ENCODE results near the gene DMTF1. TPM values are rescaled to one million over a fixed set of nuclear protein-coding genes. Genes with fewer than 3 reads are reported as not detected.
A peak's percentile ranks its signal among the peaks of the same experiment; 100 is the strongest.

DMTF1 gene, protein sequence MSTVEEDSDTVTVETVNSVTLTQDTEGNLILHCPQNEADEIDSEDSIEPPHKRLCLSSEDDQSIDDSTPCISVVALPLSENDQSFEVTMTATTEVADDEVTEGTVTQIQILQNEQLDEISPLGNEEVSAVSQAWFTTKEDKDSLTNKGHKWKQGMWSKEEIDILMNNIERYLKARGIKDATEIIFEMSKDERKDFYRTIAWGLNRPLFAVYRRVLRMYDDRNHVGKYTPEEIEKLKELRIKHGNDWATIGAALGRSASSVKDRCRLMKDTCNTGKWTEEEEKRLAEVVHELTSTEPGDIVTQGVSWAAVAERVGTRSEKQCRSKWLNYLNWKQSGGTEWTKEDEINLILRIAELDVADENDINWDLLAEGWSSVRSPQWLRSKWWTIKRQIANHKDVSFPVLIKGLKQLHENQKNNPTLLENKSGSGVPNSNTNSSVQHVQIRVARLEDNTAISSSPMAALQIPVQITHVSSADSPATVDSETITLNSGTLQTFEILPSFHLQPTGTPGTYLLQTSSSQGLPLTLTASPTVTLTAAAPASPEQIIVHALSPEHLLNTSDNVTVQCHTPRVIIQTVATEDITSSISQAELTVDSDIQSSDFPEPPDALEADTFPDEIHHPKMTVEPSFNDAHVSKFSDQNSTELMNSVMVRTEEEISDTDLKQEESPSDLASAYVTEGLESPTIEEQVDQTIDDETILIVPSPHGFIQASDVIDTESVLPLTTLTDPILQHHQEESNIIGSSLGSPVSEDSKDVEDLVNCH
- 113 and 117 TPM in 2 replicates for total RNA-seq
- long read RNA-seq, transcript DMTF1-201 (18 exons, 3,801 nt), result major isoform, 11 of 70 reads
- long read RNA-seq, partial matches to known transcripts, result 32 of 70 reads
- long read RNA-seq, other reads (novel, unspliced or antisense), result 25 of 70 reads

DNA sequence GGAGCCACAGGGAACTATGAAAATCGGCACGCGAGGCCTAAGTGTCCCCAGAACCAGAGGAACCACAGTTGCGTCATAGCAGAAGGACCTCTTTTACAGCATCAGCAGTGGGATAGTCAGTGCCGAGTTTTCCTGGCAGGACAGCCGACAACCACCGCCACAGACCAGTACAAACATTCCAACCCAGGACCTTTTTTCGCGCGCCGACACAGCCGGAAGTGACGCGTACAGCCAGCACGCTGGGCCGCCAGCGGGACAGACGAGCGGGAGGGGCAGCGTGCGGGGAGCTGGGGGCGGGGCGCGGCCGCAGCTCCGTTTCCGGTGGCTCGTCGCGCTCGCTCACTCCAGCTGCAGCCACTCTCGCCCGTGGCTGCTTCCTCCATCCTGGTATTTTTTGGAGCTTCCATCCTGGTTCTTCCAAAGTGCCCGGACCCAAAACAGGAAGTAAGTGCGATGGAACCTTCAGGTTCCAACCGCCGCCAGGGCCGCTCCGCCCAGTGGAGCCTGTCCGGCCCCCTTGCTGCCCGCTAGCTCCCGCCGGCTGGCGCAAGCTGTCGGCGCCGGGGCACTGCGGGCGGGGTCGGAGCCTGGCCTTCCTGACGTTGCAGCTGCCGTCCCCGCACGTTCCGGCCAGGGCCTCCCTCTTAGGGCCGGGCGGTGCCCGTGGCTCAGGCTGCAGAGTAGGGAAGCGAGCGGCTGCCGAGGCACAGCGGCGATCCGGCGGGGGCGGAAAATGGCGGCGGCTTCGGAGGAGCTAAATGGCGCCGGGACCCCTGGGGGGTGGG lies at the start of gene DMTF1:
TSS of gene DMTF1 (plus strand) at position 342 of the 785 bp plus-strand sequence. CDS start 12,489 bp downstream, outside the sequence.
- Mint-ChIP-seq H3K9me3 (no peaks in the 10 kb centered on the region), H3K4me3 (peak within 1 kb of the TSS; percentile 98), H3K27me3 (ENCODE audit: low read depth) (no peaks in the 10 kb centered on the region), H3K4me1 (peaks cover 41% of the 10 kb centered on the region), H3K27ac (ENCODE audit: unreplicated experiment) (peak within 1 kb of the TSS; percentile 99), H3K36me3 (ENCODE audit: low read depth) (no peaks in the 10 kb centered on the region)
- TF ChIP-seq, protein P1, sequence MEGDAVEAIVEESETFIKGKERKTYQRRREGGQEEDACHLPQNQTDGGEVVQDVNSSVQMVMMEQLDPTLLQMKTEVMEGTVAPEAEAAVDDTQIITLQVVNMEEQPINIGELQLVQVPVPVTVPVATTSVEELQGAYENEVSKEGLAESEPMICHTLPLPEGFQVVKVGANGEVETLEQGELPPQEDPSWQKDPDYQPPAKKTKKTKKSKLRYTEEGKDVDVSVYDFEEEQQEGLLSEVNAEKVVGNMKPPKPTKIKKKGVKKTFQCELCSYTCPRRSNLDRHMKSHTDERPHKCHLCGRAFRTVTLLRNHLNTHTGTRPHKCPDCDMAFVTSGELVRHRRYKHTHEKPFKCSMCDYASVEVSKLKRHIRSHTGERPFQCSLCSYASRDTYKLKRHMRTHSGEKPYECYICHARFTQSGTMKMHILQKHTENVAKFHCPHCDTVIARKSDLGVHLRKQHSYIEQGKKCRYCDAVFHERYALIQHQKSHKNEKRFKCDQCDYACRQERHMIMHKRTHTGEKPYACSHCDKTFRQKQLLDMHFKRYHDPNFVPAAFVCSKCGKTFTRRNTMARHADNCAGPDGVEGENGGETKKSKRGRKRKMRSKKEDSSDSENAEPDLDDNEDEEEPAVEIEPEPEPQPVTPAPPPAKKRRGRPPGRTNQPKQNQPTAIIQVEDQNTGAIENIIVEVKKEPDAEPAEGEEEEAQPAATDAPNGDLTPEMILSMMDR (conservative IDR thresholded peaks at IDR 0.05), result no peak
- peak; percentile 83 for DNase-seq (ENCODE audit: low read depth, low spot score)

DNA sequence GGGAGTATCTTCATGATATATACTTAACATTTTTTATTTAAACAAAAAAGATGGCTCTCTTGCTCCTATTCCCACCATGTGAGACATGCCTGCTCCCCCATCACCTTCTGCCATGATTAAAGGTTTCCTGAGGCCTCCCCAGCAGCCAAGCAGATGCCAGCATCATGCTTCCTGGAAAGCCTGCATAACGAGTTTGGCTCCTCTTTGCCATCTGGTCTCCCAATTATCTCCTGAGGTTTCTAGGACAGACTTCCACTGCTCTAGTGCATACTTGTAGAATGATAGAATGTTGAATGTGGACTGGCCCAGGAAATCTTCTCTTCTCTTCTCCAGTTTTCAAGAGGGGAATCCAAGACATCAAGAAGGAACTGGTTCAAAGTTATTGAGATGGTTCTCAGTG lies 46.9 kb upstream of the DMTF1 start:
- Mint-ChIP-seq H3K9me3 (peaks cover 4% of the 10 kb centered on the region), H3K27ac (ENCODE audit: unreplicated experiment) (peak overlapping the region; percentile 62), H3K27me3 (ENCODE audit: low read depth) (no peaks in the 10 kb centered on the region), H3K4me3 (no peak overlapping the region), H3K4me1 (no peaks in the 10 kb centered on the region), H3K36me3 (ENCODE audit: low read depth) (no peaks in the 10 kb centered on the region)
- TF ChIP-seq, protein P1 (conservative IDR thresholded peaks at IDR 0.05), result no peak
- no peak for DNase-seq (ENCODE audit: low read depth, low spot score)

DNA sequence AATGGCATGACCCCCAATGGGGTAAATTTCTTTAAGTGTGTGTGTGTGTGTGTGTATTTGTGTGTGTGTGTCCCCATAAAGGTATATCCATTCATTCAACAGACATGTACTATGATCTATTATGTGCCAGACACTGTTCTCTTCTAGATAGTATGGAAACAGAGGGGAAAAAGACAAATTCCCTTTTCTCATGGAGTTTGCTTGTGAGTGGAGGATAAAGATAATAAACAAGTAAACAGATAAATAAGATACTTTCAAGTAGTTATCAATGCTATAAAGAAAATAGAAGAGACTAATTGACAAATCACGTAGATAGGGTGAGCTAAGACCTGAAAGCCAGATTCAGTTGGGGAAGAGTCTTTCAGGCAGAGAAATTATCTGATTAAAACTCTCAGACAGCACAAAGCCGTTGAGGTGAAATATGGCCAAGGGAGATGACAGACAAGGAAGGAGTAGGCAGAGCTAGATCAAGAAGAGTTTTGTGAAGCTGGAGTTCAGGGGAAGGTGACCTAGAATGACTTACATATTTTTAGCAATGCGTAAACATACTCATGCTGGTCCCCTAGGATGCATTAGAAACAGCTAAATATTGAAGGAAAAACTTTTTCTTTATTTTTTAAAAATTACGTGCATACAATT lies 45.2 kb upstream of the DMTF1 start:
- Mint-ChIP-seq H3K27me3 (ENCODE audit: low read depth) (no peaks in the 10 kb centered on the region), H3K4me1 (no peaks in the 10 kb centered on the region), H3K27ac (ENCODE audit: unreplicated experiment) (no peak overlapping the region), H3K36me3 (ENCODE audit: low read depth) (no peaks in the 10 kb centered on the region), H3K4me3 (no peak overlapping the region), H3K9me3 (peaks cover 4% of the 10 kb centered on the region)
- TF ChIP-seq, protein P1 (conservative IDR thresholded peaks at IDR 0.05), result no peak
- no peak for DNase-seq (ENCODE audit: low read depth, low spot score)

DNA sequence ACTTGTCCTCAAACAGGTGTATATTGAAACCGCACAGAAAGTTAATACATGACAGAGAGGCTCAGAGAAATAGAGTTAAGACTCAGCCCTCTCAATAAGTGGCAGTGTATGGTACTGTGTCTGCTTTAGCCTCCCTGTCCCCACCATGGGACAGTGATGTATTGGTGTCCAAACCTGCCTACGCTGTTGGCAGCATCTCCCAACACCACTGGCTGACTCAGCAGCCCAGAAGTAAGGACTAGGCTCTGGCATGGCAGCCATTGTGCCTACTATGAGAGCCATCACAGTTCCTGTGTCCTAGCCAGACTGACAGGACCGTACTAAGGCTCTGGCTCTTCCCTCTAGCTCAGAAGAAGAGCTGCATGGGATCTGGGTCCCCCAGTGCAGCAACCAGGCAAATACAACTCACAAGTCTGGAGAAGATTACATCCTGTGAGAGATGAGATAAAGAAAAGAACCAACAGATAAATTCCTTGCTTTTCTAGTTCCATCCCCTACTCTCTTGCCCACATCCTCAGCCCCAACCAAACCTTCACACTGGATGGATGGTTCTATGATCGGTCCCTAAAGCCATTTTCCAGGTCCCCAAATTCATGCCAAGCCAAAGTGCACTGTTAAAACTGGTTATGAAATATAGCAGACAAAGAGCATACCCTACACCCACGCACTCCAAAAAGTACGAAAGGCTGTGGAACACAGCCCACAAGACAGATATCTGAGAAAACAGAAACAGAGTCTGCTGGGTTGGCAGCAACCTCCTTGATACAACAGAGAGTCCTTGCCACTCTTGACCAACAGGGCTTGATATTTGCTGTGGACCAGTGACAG lies 44.1 kb upstream of the DMTF1 start:
- Mint-ChIP-seq H3K27ac (ENCODE audit: unreplicated experiment) (no peak overlapping the region), H3K9me3 (peaks cover 4% of the 10 kb centered on the region), H3K4me3 (no peak overlapping the region), H3K27me3 (ENCODE audit: low read depth) (no peaks in the 10 kb centered on the region), H3K4me1 (no peaks in the 10 kb centered on the region), H3K36me3 (ENCODE audit: low read depth) (no peaks in the 10 kb centered on the region)
- TF ChIP-seq, protein P1 (conservative IDR thresholded peaks at IDR 0.05), result no peak
- DNase-seq (ENCODE audit: low read depth, low spot score), result no peak

Measured in neural crest cell (in vitro differentiated cells).